Esophagus muscularis mucosa (tissue), 4 donors: ENCODE measurements around the gene STARD6.

Experiments used
- CTCF ChIP-seq, 3 experiments: fragments of 200-600 bp in 2 of 3; fragments of 450-650 bp in 1 of 3; sonication (generic) in 2 of 3; IDR thresholded peaks; one replicate each; pipeline ENCODE4 v1.5.1; 2017 to 2019; ENCODE audit warnings: antibody characterized with exemption in 3 of 3, mild to moderate bottlenecking in 2 of 3, moderate library complexity in 1 of 3
- EP300 ChIP-seq: sonication (generic); formaldehyde crosslinking; IDR thresholded peaks from one replicate; pipeline ENCODE4 v1.6.1; 2017; ENCODE audit warnings: antibody characterized with exemption
- POLR2A ChIP-seq: fragments of 450-650 bp; IDR thresholded peaks from one replicate; pipeline ENCODE4 v1.6.1; 2017; ENCODE audit warnings: antibody characterized with exemption, moderate library complexity, mild to moderate bottlenecking, low read depth
- POLR2AphosphoS5 ChIP-seq, 2 donors: sonication (generic); formaldehyde crosslinking; IDR thresholded peaks; one replicate each; pipeline ENCODE4 v1.6.1; 2017; ENCODE audit warnings: antibody characterized with exemption in 2 of 2

- no peak for TF ChIP-seq POLR2A
- no peak for TF ChIP-seq POLR2AphosphoS5 (IDR thresholded peaks at IDR 0.05)
- no peak for TF ChIP-seq CTCF (IDR thresholded peaks at IDR 0.05)
- no peak for TF ChIP-seq EP300
Observed at GRCh38 chr18:54388203-54389142, 30.8 kb upstream of the STARD6 start.
